ENCODE measurements around the gene EYA3. TPM values are rescaled to one million over a fixed set of nuclear protein-coding genes. Genes with fewer than 3 reads are reported as not detected.

The EYA3 gene
- total and polyA plus RNA-seq, 10 of the 15 experiments (the other 5 are each of a cell fraction or from before 2014, with no cell fraction given) = 13.0 to 46.6 (median 23.4) TPM

DNA sequence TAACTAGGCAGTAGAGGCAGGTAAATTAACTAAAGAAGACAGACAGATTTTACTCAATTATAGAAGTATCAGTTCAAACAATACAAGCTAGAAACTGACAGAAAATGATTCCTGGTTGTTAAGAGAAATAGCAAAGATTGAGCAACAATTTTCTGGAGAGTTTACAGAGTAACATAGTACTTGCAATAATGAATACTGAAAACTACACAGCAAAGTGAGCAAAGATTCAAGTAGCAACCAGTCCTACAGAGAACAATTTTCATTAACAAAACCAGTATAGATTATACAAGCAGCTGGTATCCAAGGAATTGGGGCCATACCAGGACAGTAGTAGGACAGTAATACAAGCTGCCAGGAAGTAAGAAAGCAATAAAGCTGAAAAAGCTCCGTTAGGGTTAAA lies 37.6 kb downstream of the EYA3 start:
- H3K9me3 ChIP-seq (replicated peaks; ENCODE audit: control insufficient read depth, insufficient read depth, low read length) = no peaks in the 10 kb centered on the region
- ChIA-PET CTCF (interaction anchor here (0.8 to 1.6 kb wide), 5 partner anchors 27 to 198 kb away, joined by 3 to 4 read pairs (median 3); no protein-coding TSS in a partner anchor), SMC1A (ENCODE audit: uncharacterized antibody, unreplicated experiment) (interaction anchor here (0.8 to 2.0 kb wide), 5 partner anchors 8 to 158 kb away, joined by 3 to 6 read pairs (median 4); no protein-coding TSS in a partner anchor), RAD21 (ENCODE audit: unreplicated experiment) (interaction anchor here (2.5 kb wide), 1 partner anchor 28 kb away, joined by 5 read pairs; no protein-coding TSS in a partner anchor), POLR2A (interaction anchor here (0.6 kb wide), 2 partner anchors 131 to 726 kb away, joined by 5 to 6 read pairs; no protein-coding TSS in a partner anchor)
- no peak for FAIRE-seq
- H2AFZ ChIP-seq (ENCODE audit: control insufficient read depth, low read depth, low read length) = no peak overlapping the region
- in situ Hi-C loops (cut with MboI) = no loop called here
- intact Hi-C loops (cut with micrococcal nuclease; ENCODE audit: unreplicated experiment) = no loop called here
- WGBS (ENCODE audit: insufficient coverage, insufficient replicate concordance, low lambda C conversion rate, missing lambda C conversion rate) = 93% methylated on average over 1 of the region's 1 CpG
- BruUV-seq (replicated peaks) = no TSS peak
- no peak overlapping the region for H3K27ac ChIP-seq (ENCODE audit: control insufficient read depth, insufficient read depth)
- no peak for DNase-seq (ENCODE audit: low read depth, low spot score)
- peaks cover 0 to 13% of the 10 kb centered on the region in 2 experiments; a peak in 2 of 4 replicates for H3K36me3 ChIP-seq (ENCODE audit: control insufficient read depth in 2 of 2, insufficient read depth in 2 of 2, low read length in 1 of 2)
- H3K4me3 ChIP-seq = no peak overlapping the region
- no peaks in the 10 kb centered on the region for H3K27me3 ChIP-seq (replicated peaks in 1 of 2; ENCODE audit: control insufficient read depth in 2 of 2, insufficient read depth in 2 of 2, low read length in 1 of 2)
- no peaks in the 10 kb centered on the region for H3K79me2 ChIP-seq (ENCODE audit: control insufficient read depth, insufficient read depth, low read length)
- H3K4me1 ChIP-seq (ENCODE audit: control insufficient read depth, insufficient read depth, low read length) = no peaks in the 10 kb centered on the region; the same call in 1 of the 2 replicates
- no peak for ATAC-seq
- no peaks in the 10 kb centered on the region for H4K20me1 ChIP-seq (ENCODE audit: control insufficient read depth, insufficient read depth)
- H3K9ac ChIP-seq (ENCODE audit: control insufficient read depth, insufficient read depth, low read length) = no peak overlapping the region
- H3K4me2 ChIP-seq (ENCODE audit: control insufficient read depth, insufficient read depth) = no peak overlapping the region
- no peak for TF ChIP-seq SMARCA5 (IDR thresholded peaks at IDR 0.05)
- no peak for TF ChIP-seq LARP7 (IDR thresholded peaks at IDR 0.05)
- no peak for TF ChIP-seq ESRRA (IDR thresholded peaks at IDR 0.05; ENCODE audit: low read length)
- no peak for TF ChIP-seq ZNF384 (IDR thresholded peaks at IDR 0.05; ENCODE audit: borderline replicate concordance, low read depth, low read length)
- no peak for TF ChIP-seq ATF2 (IDR thresholded peaks at IDR 0.05; ENCODE audit: low read length)
- TF ChIP-seq POLR2AphosphoS5 (IDR thresholded peaks at IDR 0.05; ENCODE audit: low read length) = no peak
- TF ChIP-seq ZBTB40 (IDR thresholded peaks at IDR 0.05; ENCODE audit: borderline replicate concordance) = no peak
- no peak for TF ChIP-seq ETV6 (conservative IDR thresholded peaks at IDR 0.05 in 1 of 2, IDR thresholded peaks at IDR 0.05 in 1 of 2; ENCODE audit: borderline replicate concordance in 1 of 2, low read depth in 1 of 2)
- no peak for TF ChIP-seq MTA2 (IDR thresholded peaks at IDR 0.05; ENCODE audit: low read depth)
- no peak for TF ChIP-seq CHD1 (IDR thresholded peaks at IDR 0.05; ENCODE audit: low read depth, low read length)
- TF ChIP-seq MXI1 (IDR thresholded peaks at IDR 0.05; ENCODE audit: low read depth, low read length) = no peak
- TF ChIP-seq ZNF207 (IDR thresholded peaks at IDR 0.05; ENCODE audit: borderline replicate concordance) = no peak
- TF ChIP-seq RAD21 (IDR thresholded peaks at IDR 0.05; ENCODE audit: insufficient read depth, low read depth, low read length) = no peak
- TF ChIP-seq IKZF2 (IDR thresholded peaks at IDR 0.05) = no peak
- TF ChIP-seq ASH2L (IDR thresholded peaks at IDR 0.05; ENCODE audit: borderline replicate concordance, low read depth) = no peak
- no peak for TF ChIP-seq PKNOX1 (IDR thresholded peaks at IDR 0.05)
- no peak for TF ChIP-seq TAF1 (IDR thresholded peaks at IDR 0.05; ENCODE audit: borderline replicate concordance, low read depth, low read length)
